HK-2 (cell line): Measurements from ENCODE around the gene PBX1.
"Not testable (repeated sequence)": the region's sequence is repeated elsewhere in the genome, so short reads cannot be mapped to it uniquely, and the experiment has no call there.

Source experiments
- DNase-seq: peaks from one replicate; pipeline ENCODE4 v3.0.0-alpha.2; 2018; ENCODE audit not compliant: unreplicated experiment

The PBX1 gene

GRCh38 chr1:164640686-164641352 lies 81.8 kb downstream of the PBX1 start:
- no peak for DNase-seq

GRCh38 chr1:164641353-164641730 lies 82.4 kb downstream of the PBX1 start:
- no peak for DNase-seq

- no peak for DNase-seq
Observed at GRCh38 chr1:164643018-164643417, 84.0 kb downstream of the PBX1 start.

- no peak for DNase-seq
Observed at GRCh38 chr1:164644268-164644667, 85.3 kb downstream of the PBX1 start.

GRCh38 chr1:164644774-164645644 lies 86.0 kb downstream of the PBX1 start:
- DNase-seq: no peak

GRCh38 chr1:164645921-164646320 lies 86.9 kb downstream of the PBX1 start:
- DNase-seq: no peak

GRCh38 chr1:164647211-164647610 lies 88.2 kb downstream of the PBX1 start:
- DNase-seq: no peak

GRCh38 chr1:164648636-164649035 lies 89.7 kb downstream of the PBX1 start:
- no peak for DNase-seq

- DNase-seq: no peak
Observed at GRCh38 chr1:164649146-164649545, 90.2 kb downstream of the PBX1 start.

- DNase-seq: no peak
Observed at GRCh38 chr1:164650531-164650930, 91.5 kb downstream of the PBX1 start.

- no peak for DNase-seq
Observed at GRCh38 chr1:164651351-164651951, 92.5 kb downstream of the PBX1 start.

- DNase-seq: not testable (repeated sequence)
Observed at GRCh38 chr1:164652969-164653368, 94.0 kb downstream of the PBX1 start.

GRCh38 chr1:164653705-164654104 lies 94.7 kb downstream of the PBX1 start:
- DNase-seq: no peak

- no peak for DNase-seq
Observed at GRCh38 chr1:164654200-164654599, 95.2 kb downstream of the PBX1 start.

- no peak for DNase-seq
Observed at GRCh38 chr1:164658864-164659263, 99.9 kb downstream of the PBX1 start.

GRCh38 chr1:164659621-164660411 lies 100.8 kb downstream of the PBX1 start:
- DNase-seq: no peak

GRCh38 chr1:164660412-164660772 lies 101.4 kb downstream of the PBX1 start:
- DNase-seq: no peak

GRCh38 chr1:164660775-164661174 lies 101.8 kb downstream of the PBX1 start:
- DNase-seq: no peak

GRCh38 chr1:164662462-164662861 lies 103.5 kb downstream of the PBX1 start:
- DNase-seq: no peak

- DNase-seq: no peak
Observed at GRCh38 chr1:164662955-164663354, 104.0 kb downstream of the PBX1 start.

GRCh38 chr1:164664127-164664526 lies 105.1 kb downstream of the PBX1 start:
- DNase-seq: no peak

- no peak for DNase-seq
Observed at GRCh38 chr1:164667001-164667400, 108.0 kb downstream of the PBX1 start.
